Upper lobe of right lung (tissue), 1 donor: ENCODE results near the gene ZSCAN21. TPM values are rescaled to one million over a fixed set of nuclear protein-coding genes. Genes with fewer than 3 reads are reported as not detected.
A peak's percentile ranks its signal among the peaks of the same experiment; 100 is the strongest.

Experiments used
- ATAC-seq: fragments of 200-7000 bp; cut with Tn5 transposase; one replicate; pipeline ENCODE4 v1.9.1; 2020; ENCODE audit warnings: mild to moderate bottlenecking, moderate library complexity
- DNase-seq: peaks from one replicate; pipeline ENCODE4 v3.0.0-alpha.2; 2020
- H3K27ac ChIP-seq: fragments of 200-600 bp; one replicate; pipeline ENCODE4 v1.8.0; 2022
- H3K27me3 ChIP-seq: fragments of 200-600 bp; one replicate; pipeline ENCODE4 v1.8.0; 2022; ENCODE audit warnings: mild to moderate bottlenecking
- H3K36me3 ChIP-seq: fragments of 200-600 bp; one replicate; pipeline ENCODE4 v1.8.0; 2022
- H3K4me1 ChIP-seq: fragments of 200-600 bp; one replicate; pipeline ENCODE4 v1.8.0; 2022
- H3K4me3 ChIP-seq: fragments of 200-600 bp; one replicate; pipeline ENCODE4 v1.8.0; 2022; ENCODE audit warnings: mild to moderate bottlenecking
- H3K9me3 ChIP-seq: fragments of 200-600 bp; one replicate; pipeline ENCODE4 v1.8.0; 2022
- CTCF ChIP-seq: fragments of 200-600 bp; IDR thresholded peaks from one replicate; pipeline ENCODE4 v1.8.0; 2022; ENCODE audit warnings: antibody characterized with exemption
- intact Hi-C: fragments of 100-400 bp; cut with DNase I; formaldehyde crosslinking; loops from one replicate; pipeline ENCODE4 v1.11.0; 2022
- total RNA-seq: library from RNA; stranded (reverse); fragmentation: NEBNext Ultra II Directional; extraction: Animal tissue kit (Norgen Biotek cat#: 25700); gene quantifications from one replicate; pipeline ENCODE4 v1.2.1, GENCODE V29; 2021
- donor health status: DM: no; HTN: yes; CAD: no; lungs with severe emphysema.

The ZSCAN21 gene
- total RNA-seq, 1 donor from 2014 or later = 10.0 TPM

GRCh38 chr7:100016215-100016901 is 33.2 kb upstream of the ZSCAN21 start:
- Histone ChIP-seq H3K27me3 (no peaks in the 10 kb centered on the region), H3K27ac (peak overlapping the region; percentile 99), H3K9me3 (no peaks in the 10 kb centered on the region), H3K36me3 (no peaks in the 10 kb centered on the region), H3K4me1 (peaks cover 32% of the 10 kb centered on the region), H3K4me3 (peak overlapping the region; percentile 100)
- intact Hi-C loops = no loop called here
- DNase-seq (no peak), ATAC-seq (no peak)
- TF ChIP-seq CTCF = no peak

- Histone ChIP-seq H3K4me1 (peaks cover 34% of the 10 kb centered on the region), H3K9me3 (no peaks in the 10 kb centered on the region), H3K27me3 (no peaks in the 10 kb centered on the region), H3K4me3 (no peak overlapping the region), H3K36me3 (no peaks in the 10 kb centered on the region), H3K27ac (no peak overlapping the region)
- ATAC-seq (no peak), DNase-seq (no peak)
- intact Hi-C loops = no loop called here
- TF ChIP-seq CTCF = no peak
These were observed 32.3 kb upstream of the ZSCAN21 start for GRCh38 chr7:100017300-100017699.

GRCh38 chr7:100017875-100018274 is 31.7 kb upstream of the ZSCAN21 start:
- TF ChIP-seq CTCF = no peak
- no peak overlapping the region for H3K4me3 ChIP-seq
- no peaks in the 10 kb centered on the region for H3K27me3 ChIP-seq
- ATAC-seq = no peak
- no peaks in the 10 kb centered on the region for H3K36me3 ChIP-seq
- no peaks in the 10 kb centered on the region for H3K9me3 ChIP-seq
- no peak overlapping the region for H3K27ac ChIP-seq
- no peak for DNase-seq
- H3K4me1 ChIP-seq = peaks cover 34% of the 10 kb centered on the region
- intact Hi-C loops = no loop called here

- DNase-seq (no peak), ATAC-seq (peak; percentile 76)
- no peak for TF ChIP-seq CTCF
- H3K4me3 ChIP-seq = no peak overlapping the region
- peaks cover 33% of the 10 kb centered on the region for H3K4me1 ChIP-seq
- peaks cover 19% of the 10 kb centered on the region for H3K36me3 ChIP-seq
- H3K27ac ChIP-seq = no peak overlapping the region
- intact Hi-C loops = no loop called here
- H3K27me3 ChIP-seq = no peaks in the 10 kb centered on the region
- no peaks in the 10 kb centered on the region for H3K9me3 ChIP-seq
These were observed 29.7 kb upstream of the ZSCAN21 start for GRCh38 chr7:100019908-100020307.

GRCh38 chr7:100021297-100021696 is 28.3 kb upstream of the ZSCAN21 start:
- Histone ChIP-seq H3K4me3 (no peak overlapping the region), H3K27me3 (no peaks in the 10 kb centered on the region), H3K36me3 (peaks cover 33% of the 10 kb centered on the region), H3K27ac (no peak overlapping the region), H3K4me1 (peaks cover 27% of the 10 kb centered on the region), H3K9me3 (no peaks in the 10 kb centered on the region)
- intact Hi-C loops = no loop called here
- DNase-seq = no peak
- no peak for TF ChIP-seq CTCF
- no peak for ATAC-seq

GRCh38 chr7:100022621-100023020 is 27.0 kb upstream of the ZSCAN21 start:
- DNase-seq = peak; percentile 5
- peak; percentile 88 for ATAC-seq
- Histone ChIP-seq H3K9me3 (no peaks in the 10 kb centered on the region), H3K4me1 (peaks cover 14% of the 10 kb centered on the region), H3K36me3 (peaks cover 45% of the 10 kb centered on the region), H3K4me3 (no peak overlapping the region), H3K27me3 (no peaks in the 10 kb centered on the region), H3K27ac (no peak overlapping the region)
- TF ChIP-seq CTCF = no peak
- intact Hi-C loops = no loop called here
